ENCODE data around the gene EREG. TPM values are rescaled to one million over a fixed set of nuclear protein-coding genes. Genes with fewer than 3 reads are reported as not detected.

EREG gene
- total and polyA plus RNA-seq, 9 of the 15 experiments (the other 6 are each of a cell fraction or from before 2014, with no cell fraction given), result 0.97 to 7.3 (median 2.5) TPM

GRCh38 chr4:74437866-74438265 is 72.9 kb downstream of the EREG start:
- no TSS peak for BruUV-seq (replicated peaks)
- no peaks in the 10 kb centered on the region for H3K9me3 ChIP-seq (replicated peaks; ENCODE audit: control insufficient read depth, insufficient read depth, low read depth, low read length)
- WGBS (ENCODE audit: insufficient coverage, low coverage, missing lambda C conversion rate), result 22% methylated on average over 3 of the region's 3 CpGs
- ChIA-PET POLR2A (interaction anchor here (0.6 to 1.6 kb wide), 3 partner anchors 12 to 34 kb away, joined by 3 read pairs; no protein-coding TSS in a partner anchor), CTCF (ENCODE audit: low intra/inter-chr PET ratio) (no interaction called here)
- DNase-seq (ENCODE audit: extremely low read depth in 1 of 4, low spot score in 3 of 4) (peak in 2 of 4 experiments; percentile 31 to 57), ATAC-seq (peak; percentile 68), FAIRE-seq (peak; percentile 81)
- no peaks in the 10 kb centered on the region for H3K36me3 ChIP-seq (ENCODE audit: control insufficient read depth, insufficient read depth, low read length)
- H2AFZ ChIP-seq (ENCODE audit: low read depth, low read length), result peak overlapping the region; percentile 82
- intact Hi-C loops (cut with micrococcal nuclease), result no loop called here
- in situ Hi-C loops (cut with MboI), result no loop called here
- H4K20me1 ChIP-seq (replicated peaks; ENCODE audit: control insufficient read depth, insufficient read depth, low read length), result no peaks in the 10 kb centered on the region
- H3K4me2 ChIP-seq (ENCODE audit: insufficient read depth, low read length), result peak overlapping the region; percentile 41; the same call in 1 of the 2 replicates
- peaks cover 0 to 14% of the 10 kb centered on the region in 2 experiments; a peak in 2 of 5 replicates for H3K4me1 ChIP-seq (replicated peaks in 1 of 2; ENCODE audit: control insufficient read depth in 2 of 2, insufficient read depth in 2 of 2, low read length in 2 of 2)
- no peaks in the 10 kb centered on the region for H3K27me3 ChIP-seq (ENCODE audit: control insufficient read depth in 2 of 2, insufficient read depth in 2 of 2, low read length in 2 of 2)
- no peaks in the 10 kb centered on the region for H3K9me1 ChIP-seq (ENCODE audit: control insufficient read depth, insufficient read depth, low read length)
- H3K9ac ChIP-seq (ENCODE audit: insufficient read depth in 1 of 2, low read depth in 2 of 2, low read length in 2 of 2), result no peak overlapping the region
- no peak overlapping the region for H3K4me3 ChIP-seq
- H3K27ac ChIP-seq (ENCODE audit: extremely low read depth, low read depth, low read length), result peak overlapping the region; percentile 43; the same call in 2 of the 3 replicates
- H3K79me2 ChIP-seq (ENCODE audit: control insufficient read depth, insufficient read depth, low read length), result no peaks in the 10 kb centered on the region
- TF ChIP-seq SIRT6 (IDR thresholded peaks at IDR 0.05; ENCODE audit: low read depth, low read length) (no peak), TAL1 (IDR thresholded peaks at IDR 0.05) (peak; percentile 24; the same call in 1 of the 2 replicates), HNRNPLL (IDR thresholded peaks at IDR 0.05; ENCODE audit: low read depth, low read length, poor library complexity, severe bottlenecking) (no peak), ZBED1 (IDR thresholded peaks at IDR 0.05) (no peak), SMAD4 (CRISPR knock-in tag; conservative IDR thresholded peaks at IDR 0.05) (no peak), FOXJ3 (CRISPR knock-in tag; IDR thresholded peaks at IDR 0.05) (no peak), HDGF (IDR thresholded peaks at IDR 0.05) (no peak), NCOR1 (IDR thresholded peaks at IDR 0.05) (0 out of 2 replicates have a peak, but pooled peaks have one; percentile 14), ZNF592 (IDR thresholded peaks at IDR 0.05) (0 out of 2 replicates have a peak, but pooled peaks have one; percentile 25), ZNF12 (CRISPR knock-in tag; IDR thresholded peaks at IDR 0.05) (no peak), ZNF184 (CRISPR knock-in tag; IDR thresholded peaks at IDR 0.05) (no peak), RREB1 (CRISPR knock-in tag; IDR thresholded peaks at IDR 0.05) (no peak), KLF13 (tag; IDR thresholded peaks at IDR 0.05; ENCODE audit: borderline replicate concordance, low read depth) (no peak), JUND (IDR thresholded peaks at IDR 0.05; ENCODE audit: borderline replicate concordance, low read depth, low read length) (no peak), JUND (tag; IDR thresholded peaks at IDR 0.05; ENCODE audit: borderline replicate concordance, low read depth, low read length) (no peak)

Data from K562 (cell line).